SU-DHL-6 (cell line): ENCODE measurements around the gene BTBD2.

Experiments used
- H2AFZ ChIP-seq: fragments of 200-600 bp; sonication (generic); 2 replicates; pipeline ENCODE4 v1.6.1; 2014; ENCODE audit warnings: low read depth, mild to moderate bottlenecking, moderate library complexity, mixed read lengths, antibody characterized with exemption, low read length; ENCODE audit not compliant: severe bottlenecking
- H3F3A ChIP-seq: fragments of 200-600 bp; shearing (Covaris generic); 2 replicates; pipeline ENCODE4 v1.6.0; 2016; ENCODE audit warnings: antibody characterized with exemption, mild to moderate bottlenecking; ENCODE audit not compliant: insufficient read depth
- H3K27ac ChIP-seq: fragments of 200-600 bp; sonication (generic); 2 replicates; pipeline ENCODE4 v1.5.1; 2016; ENCODE audit warnings: low read depth, mild to moderate bottlenecking, low read length, moderate library complexity, mixed read lengths
- H3K27me3 ChIP-seq: fragments of 200-600 bp; sonication (generic), shearing (Covaris generic); 2 replicates; pipeline ENCODE4 v1.6.0; 2014; ENCODE audit warnings: mild to moderate bottlenecking, low read length
- H3K36me3 ChIP-seq: fragments of 200-600 bp; sonication (generic); 2 replicates; pipeline ENCODE4 v1.6.1; 2014; ENCODE audit warnings: mild to moderate bottlenecking, low read length, mixed read lengths
- H3K4me2 ChIP-seq: fragments of 300-600, 200-600 bp; shearing (Covaris generic), sonication (generic); 2 replicates; pipeline ENCODE4 v1.6.0; 2014; ENCODE audit warnings: low read length, low read depth, mild to moderate bottlenecking; ENCODE audit not compliant: poor library complexity, severe bottlenecking
- H3K4me3 ChIP-seq: fragments of 200-600 bp; sonication (generic); 2 replicates; pipeline ENCODE4 v1.5.1; 2014; ENCODE audit warnings: antibody characterized with exemption, low read length, mild to moderate bottlenecking, mixed read lengths; ENCODE audit not compliant: insufficient read depth, poor library complexity, severe bottlenecking
- H3K79me2 ChIP-seq: fragments of 200-600 bp; sonication (generic); 2 replicates; pipeline ENCODE4 v1.6.1; 2014; ENCODE audit warnings: mild to moderate bottlenecking, low read length, moderate library complexity; ENCODE audit not compliant: insufficient read depth
- H3K9ac ChIP-seq: fragments of 200-600 bp; sonication (generic); 2 replicates; pipeline ENCODE4 v1.7.0; 2014; ENCODE audit warnings: mild to moderate bottlenecking, low read length
- H3K9me2 ChIP-seq: fragments of 200-600 bp; sonication (generic); replicated peaks from 2 replicates; pipeline ENCODE4 v1.6.1; 2014; ENCODE audit warnings: low read length; ENCODE audit not compliant: insufficient read depth
- H3K9me3 ChIP-seq: fragments of 200-600 bp; sonication (generic); 2 replicates; pipeline ENCODE4 v1.6.1; 2014; ENCODE audit warnings: low read length, mixed read lengths; ENCODE audit not compliant: insufficient read depth
- H4K20me1 ChIP-seq: fragments of 200-600 bp; sonication (generic); 2 replicates; pipeline ENCODE4 v1.6.1; 2014; ENCODE audit warnings: low read depth, mild to moderate bottlenecking, antibody characterized with exemption, low read length, moderate library complexity, mixed read lengths
- CTCF ChIP-seq: fragments of 200-600 bp; sonication (generic); IDR thresholded peaks from one replicate; pipeline ENCODE4 v1.5.1; 2017; ENCODE audit warnings: antibody characterized with exemption, mild to moderate bottlenecking, low read length, moderate library complexity; ENCODE audit not compliant: insufficient read depth, poor library complexity, severe bottlenecking
- EZH2phosphoT487 ChIP-seq: fragments of 200-600 bp; sonication (generic), shearing (Covaris generic); conservative IDR thresholded peaks from 2 replicates; pipeline ENCODE4 v1.6.1; 2018; ENCODE audit warnings: mild to moderate bottlenecking, antibody characterized with exemption, low read length, moderate library complexity, mixed read lengths

BTBD2 gene

GRCh38 chr19:1944916-1945561 is 70.5 kb downstream of the BTBD2 start:
- no peak overlapping the region for H2AFZ ChIP-seq
- no peaks in the 10 kb centered on the region for H3K9me2 ChIP-seq
- H3K4me3 ChIP-seq = no peak overlapping the region
- no peaks in the 10 kb centered on the region for H3K9me3 ChIP-seq
- no peak overlapping the region for H3K27ac ChIP-seq
- peaks cover 17% of the 10 kb centered on the region; the same call in 1 of the 2 replicates for H3F3A ChIP-seq
- H3K4me2 ChIP-seq = no peak overlapping the region
- no peak for TF ChIP-seq EZH2phosphoT487
- no peak for TF ChIP-seq CTCF
- H3K9ac ChIP-seq = no peak overlapping the region
- H3K79me2 ChIP-seq = peaks cover 72% of the 10 kb centered on the region
- no peaks in the 10 kb centered on the region for H4K20me1 ChIP-seq
- no peaks in the 10 kb centered on the region for H3K27me3 ChIP-seq
- H3K36me3 ChIP-seq = no peaks in the 10 kb centered on the region

GRCh38 chr19:1944088-1944915 is 71.2 kb downstream of the BTBD2 start:
- H3K27ac ChIP-seq = no peak overlapping the region
- TF ChIP-seq EZH2phosphoT487 (no peak), CTCF (no peak)
- no peak overlapping the region for H2AFZ ChIP-seq
- no peaks in the 10 kb centered on the region for H3K9me2 ChIP-seq
- no peaks in the 10 kb centered on the region for H3K36me3 ChIP-seq
- H3K4me2 ChIP-seq = no peak overlapping the region
- H3K79me2 ChIP-seq = peaks cover 67% of the 10 kb centered on the region
- no peak overlapping the region for H3K4me3 ChIP-seq
- H3F3A ChIP-seq = peaks cover 18% of the 10 kb centered on the region; the same call in 1 of the 2 replicates
- H3K27me3 ChIP-seq = no peaks in the 10 kb centered on the region
- no peaks in the 10 kb centered on the region for H4K20me1 ChIP-seq
- no peaks in the 10 kb centered on the region for H3K9me3 ChIP-seq
- no peak overlapping the region for H3K9ac ChIP-seq

- Histone ChIP-seq H3K9me3 (no peaks in the 10 kb centered on the region), H3K4me3 (no peak overlapping the region), H4K20me1 (no peaks in the 10 kb centered on the region), H3K9me2 (no peaks in the 10 kb centered on the region), H3K9ac (no peak overlapping the region), H3K79me2 (peaks cover 61% of the 10 kb centered on the region), H3K4me2 (no peak overlapping the region), H3K27me3 (no peaks in the 10 kb centered on the region), H2AFZ (no peak overlapping the region), H3K36me3 (no peaks in the 10 kb centered on the region), H3K27ac (no peak overlapping the region), H3F3A (peaks cover 18% of the 10 kb centered on the region; the same call in 1 of the 2 replicates)
- TF ChIP-seq EZH2phosphoT487 (no peak), CTCF (no peak)
Measured at GRCh38 chr19:1943661-1944087, 71.8 kb downstream of the BTBD2 start.
